GM12891 (cell line): ENCODE results near the gene GAST.

Experiments used
- POLR2A ChIP-seq: IDR thresholded peaks from 2 replicates; pipeline ENCODE4 v1.6.1; 2011; ENCODE audit warnings: low read depth, low read length, control low read depth
- POLR2AphosphoS5 ChIP-seq: IDR thresholded peaks from 2 replicates; pipeline ENCODE4 v1.6.1; 2011; ENCODE audit warnings: low read depth, low read length, control low read depth

- no peak for TF ChIP-seq POLR2AphosphoS5
- TF ChIP-seq POLR2A, result no peak
These were observed 12.4 kb downstream of the GAST start for GRCh38 chr17:41724476-41725050.
